GM19467 (cell line): ENCODE data around the gene EIF5A.

Source experiments
- ATAC-seq: cut with Tn5 transposase; IDR thresholded peaks from one replicate; pipeline ENCODE4 v1.9.1; 2021; ENCODE audit warnings: mild to moderate bottlenecking, moderate library complexity; ENCODE audit not compliant: unreplicated experiment

The EIF5A gene

GRCh38 chr17:7284911-7285310 is 22.5 kb upstream of the EIF5A start:
- no peak for ATAC-seq

GRCh38 chr17:7285679-7286078 is 21.7 kb upstream of the EIF5A start:
- ATAC-seq = no peak

GRCh38 chr17:7289256-7290032 is 18.0 kb upstream of the EIF5A start:
- no peak for ATAC-seq

- ATAC-seq = no peak
These were observed 17.3 kb upstream of the EIF5A start for GRCh38 chr17:7290166-7290565.

- no peak for ATAC-seq
These were observed 16.7 kb upstream of the EIF5A start for GRCh38 chr17:7290685-7291084.

- ATAC-seq = no peak
These were observed 15.2 kb upstream of the EIF5A start for GRCh38 chr17:7292194-7292593.

- ATAC-seq = no peak
These were observed 14.7 kb upstream of the EIF5A start for GRCh38 chr17:7292729-7293128.

- ATAC-seq = no peak
These were observed 14.3 kb upstream of the EIF5A start for GRCh38 chr17:7293159-7293558.

GRCh38 chr17:7293816-7294613 is 13.4 kb upstream of the EIF5A start:
- ATAC-seq = no peak

DNA sequence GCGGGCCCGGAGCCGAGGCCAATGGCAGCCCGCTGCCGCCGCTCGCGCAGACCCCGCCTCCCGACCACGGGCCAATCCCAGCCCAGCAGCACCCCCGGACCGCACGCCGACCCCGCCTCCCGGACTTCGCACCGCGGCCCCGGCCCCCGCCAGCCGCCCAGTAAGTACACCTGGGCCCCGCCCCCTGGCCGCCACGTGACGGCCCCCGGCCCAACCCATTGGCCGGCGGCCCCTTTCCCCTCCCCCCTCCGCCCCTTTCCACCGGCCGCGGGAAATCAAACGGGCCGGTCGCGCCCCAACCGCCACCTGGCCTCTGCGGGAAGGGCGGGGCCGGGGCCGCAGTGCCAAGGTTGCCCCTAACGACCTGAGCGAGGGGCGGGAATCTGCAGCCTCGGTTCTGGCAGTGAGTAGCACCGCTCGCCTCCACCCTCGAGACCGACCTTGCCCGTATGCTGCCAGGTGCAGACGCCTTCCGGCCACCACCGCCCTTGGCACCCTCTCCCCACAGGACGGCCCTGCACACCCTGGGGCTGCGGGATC is 12.7 kb upstream of the EIF5A start, which contains the start of gene YBX2:
Gene YBX2 (minus strand): TSS at position 26 of the 540 bp plus-strand sequence. CDS start 139 bp downstream, outside the sequence.
- ATAC-seq = no peak

DNA sequence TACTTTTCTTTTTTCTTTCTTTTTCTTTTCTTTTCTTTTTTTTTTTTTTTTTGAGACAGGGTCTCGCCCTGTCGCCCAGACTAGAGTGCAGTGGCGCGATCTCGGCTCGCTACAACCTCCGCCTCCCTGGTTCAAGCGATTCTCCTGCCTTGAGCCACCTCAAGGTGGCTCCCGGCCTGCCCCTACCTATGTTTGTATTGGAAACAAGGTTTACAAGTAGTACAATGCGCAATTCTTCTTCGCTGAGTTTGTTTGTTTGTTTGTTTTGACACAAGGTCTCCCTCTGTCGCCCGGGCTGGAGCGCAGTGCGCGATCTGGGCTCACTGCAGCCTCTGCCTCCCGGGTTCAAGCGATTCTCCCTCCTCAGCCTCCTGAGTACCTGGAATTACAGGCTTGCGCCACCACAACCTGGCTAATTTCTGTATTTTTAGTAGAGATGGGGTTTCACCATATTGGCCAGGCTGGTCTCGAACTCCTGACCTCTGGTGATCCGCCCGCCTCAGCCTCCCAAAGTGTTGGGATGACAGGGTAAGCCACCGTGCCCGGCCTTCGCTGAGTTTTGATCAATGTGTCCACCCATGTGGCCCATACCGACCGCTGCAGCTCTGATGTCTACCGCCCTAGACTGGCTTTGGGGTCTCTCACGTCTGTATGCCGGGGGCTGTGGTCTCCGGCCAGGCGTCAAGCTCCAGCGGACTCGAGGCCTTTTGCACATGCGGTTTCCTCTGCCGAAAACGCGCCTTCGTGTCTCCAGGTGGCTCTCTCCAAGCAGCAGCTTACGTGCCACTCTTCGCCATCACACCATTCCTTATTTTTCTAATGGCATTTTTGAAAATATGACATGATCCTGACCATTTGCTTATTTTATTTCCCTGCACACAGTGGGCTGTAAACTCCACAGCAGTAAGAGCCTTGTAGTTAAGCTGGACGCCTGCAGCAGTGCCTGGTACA is 11.9 kb upstream of the EIF5A start:
- ATAC-seq = no peak

GRCh38 chr17:7296189-7296861 is 11.1 kb upstream of the EIF5A start:
- no peak for ATAC-seq

DNA sequence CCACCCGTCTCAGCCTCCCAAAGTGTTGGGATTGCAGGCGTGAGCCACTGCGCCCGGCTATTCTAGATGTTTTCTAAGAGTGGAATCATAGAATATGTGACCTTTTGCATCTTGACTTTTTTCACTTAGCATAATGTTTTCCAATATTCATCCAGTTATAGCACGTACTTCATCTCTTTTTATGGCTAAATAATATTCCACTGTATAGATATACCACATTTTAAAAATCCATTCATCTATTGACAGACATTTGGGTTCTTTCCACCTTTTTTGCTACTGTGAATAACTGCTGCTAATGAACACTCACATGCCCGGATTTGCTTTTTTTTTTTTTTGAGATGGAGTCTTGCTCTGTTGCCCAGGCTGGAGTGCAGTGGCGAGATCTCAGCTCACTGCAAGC is 3.2 kb upstream of the EIF5A start:
- no peak for ATAC-seq

DNA sequence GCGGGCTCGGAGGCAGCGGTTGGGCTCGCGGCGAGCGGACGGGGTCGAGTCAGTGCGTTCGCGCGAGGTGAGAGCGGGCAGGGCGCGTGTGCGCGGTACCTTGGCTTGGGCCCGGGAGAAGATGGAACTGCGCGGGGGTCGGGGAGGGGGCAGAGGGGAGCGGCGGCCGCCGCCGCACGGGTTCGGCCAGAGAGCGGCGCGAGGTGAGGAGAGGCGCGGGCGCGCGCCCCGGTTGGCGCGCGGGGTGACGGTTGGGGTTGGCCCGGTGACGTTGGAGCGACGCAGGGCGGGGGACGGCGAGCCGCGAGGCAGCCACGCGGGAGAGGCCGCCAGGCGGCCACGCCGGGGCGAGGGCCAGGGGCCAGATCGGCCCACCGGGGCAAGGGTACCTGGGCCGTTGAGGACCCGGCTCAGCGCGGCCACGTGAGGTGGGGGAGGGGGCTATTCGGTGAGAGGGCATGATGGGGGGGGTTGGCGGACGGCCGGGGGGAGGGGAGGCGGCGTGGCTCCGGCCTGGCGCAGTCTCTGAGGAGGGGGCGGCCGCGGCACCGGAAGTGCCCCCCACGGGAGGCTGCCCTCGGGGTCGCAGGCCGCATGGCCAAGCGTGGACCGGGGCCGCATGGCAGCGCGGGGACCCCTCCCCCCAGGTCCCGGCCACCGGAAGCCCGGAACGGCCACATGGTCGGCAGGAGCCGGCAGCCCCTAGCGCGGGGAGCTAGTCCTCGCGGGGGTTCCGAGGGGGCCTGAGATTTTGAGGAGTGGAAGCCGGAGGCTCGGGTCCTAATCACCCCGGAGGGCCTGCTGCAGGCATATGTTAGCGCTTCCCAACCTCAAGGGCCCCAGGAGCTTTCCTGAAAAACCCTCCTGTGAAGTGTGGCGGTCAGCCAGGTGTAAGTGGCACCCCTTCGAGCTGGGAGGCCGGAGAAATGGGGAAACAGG is 527 bp downstream of the EIF5A start:
- ATAC-seq = no peak

GRCh38 chr17:7308625-7309433 is 1.4 kb downstream of the EIF5A start:
- ATAC-seq = no peak

- ATAC-seq = no peak
These were observed 2.2 kb downstream of the EIF5A start for GRCh38 chr17:7309628-7310027.

DNA sequence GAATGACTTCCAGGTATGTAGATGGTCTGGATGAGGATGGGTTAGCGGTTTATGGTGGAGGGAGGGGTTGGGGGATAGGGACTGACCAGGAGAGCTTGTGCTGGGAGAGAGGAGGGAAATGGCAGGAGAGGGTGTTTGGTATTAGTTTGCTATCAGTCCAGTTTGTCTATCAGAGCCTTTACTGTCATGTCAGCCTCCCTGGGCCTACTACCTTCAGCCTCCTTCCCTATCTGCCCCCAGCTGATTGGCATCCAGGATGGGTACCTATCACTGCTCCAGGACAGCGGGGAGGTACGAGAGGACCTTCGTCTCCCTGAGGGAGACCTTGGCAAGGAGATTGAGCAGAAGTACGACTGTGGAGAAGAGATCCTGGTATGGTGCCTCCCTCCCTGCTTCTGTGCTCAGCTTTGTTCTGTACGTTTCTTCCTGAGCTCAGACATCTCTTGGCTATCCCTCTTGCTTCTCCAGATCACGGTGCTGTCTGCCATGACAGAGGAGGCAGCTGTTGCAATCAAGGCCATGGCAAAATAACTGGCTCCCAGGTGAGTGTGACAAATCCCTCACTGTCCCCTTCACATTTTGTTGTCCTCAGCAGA is 3.8 kb downstream of the EIF5A start:
- no peak for ATAC-seq
